ENCODE measurements around the gene ATAD2B. TPM values are rescaled to one million over a fixed set of nuclear protein-coding genes. Genes with fewer than 3 reads are reported as not detected.
A peak's percentile ranks its signal among the peaks of the same experiment; 100 is the strongest.

The ATAD2B gene
- total RNA-seq, 2 donors from 2014 or later: 16.1 to 16.7 TPM

DNA sequence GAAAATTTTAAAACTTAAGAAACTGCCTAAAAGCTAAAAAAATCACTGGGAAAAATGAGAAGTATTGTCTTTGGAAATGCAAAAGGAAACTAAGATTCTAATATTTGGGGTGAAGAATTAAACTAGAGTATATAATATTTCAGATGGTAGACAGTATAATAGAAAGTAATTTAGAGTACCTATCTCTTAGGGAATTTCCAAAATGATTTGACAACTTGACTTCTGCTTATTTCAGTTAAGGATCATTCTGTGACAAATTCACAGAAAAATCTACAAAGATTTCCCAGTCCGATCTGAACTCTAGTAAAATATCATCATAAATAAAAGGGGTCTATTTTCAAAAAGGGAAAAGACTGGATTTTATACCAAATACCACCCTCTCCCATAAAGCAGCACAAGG is 99.6 kb downstream of the ATAD2B start:
- no peak overlapping the region for H3K27ac Mint-ChIP-seq
- H3K9me3 Mint-ChIP-seq: no peaks in the 10 kb centered on the region
- DNase-seq (ENCODE audit: low spot score in 2 of 2): no peak
- no peaks in the 10 kb centered on the region for H3K36me3 Mint-ChIP-seq
- ATAC-seq: no peak

DNA sequence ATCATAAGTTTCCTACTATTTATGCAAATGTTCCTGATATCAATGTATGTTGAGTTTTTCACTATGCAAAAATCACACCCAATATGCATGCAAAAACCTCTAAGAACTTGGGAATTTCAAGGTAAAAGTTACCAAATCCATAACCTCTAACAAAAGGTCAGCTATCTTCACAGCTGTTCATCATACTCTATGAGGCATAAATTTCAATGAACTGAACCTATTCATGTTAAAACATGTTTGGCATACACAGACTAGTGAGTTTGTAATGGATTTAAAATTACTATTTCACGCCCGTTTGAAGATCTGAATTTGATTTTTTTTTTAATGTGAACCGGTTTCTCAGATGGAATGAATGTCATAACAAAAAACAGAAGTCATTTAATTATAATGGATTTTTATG is 100.2 kb downstream of the ATAD2B start:
- no peaks in the 10 kb centered on the region for H3K36me3 Mint-ChIP-seq
- ATAC-seq (no peak), DNase-seq (ENCODE audit: low spot score in 2 of 2) (no peak)
- no peak overlapping the region for H3K27ac Mint-ChIP-seq
- no peaks in the 10 kb centered on the region for H3K9me3 Mint-ChIP-seq

DNA sequence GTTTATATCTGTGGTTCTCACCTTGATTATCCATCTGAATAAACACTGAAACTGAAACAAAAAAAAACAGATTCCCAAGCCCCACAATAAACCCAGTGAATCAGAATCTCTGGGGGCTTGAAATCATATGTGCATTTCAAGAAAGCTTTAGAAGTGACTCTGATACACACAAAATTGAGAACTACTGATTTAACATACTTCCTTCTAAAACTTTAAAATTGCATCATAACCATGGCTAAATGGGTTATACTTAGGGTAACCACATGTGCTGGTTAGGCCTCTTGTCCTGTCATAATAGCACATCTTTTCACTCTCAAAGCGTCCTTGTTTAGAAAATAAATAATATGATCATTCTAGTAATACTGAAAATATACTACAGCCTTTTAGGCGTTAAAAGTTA is 100.9 kb downstream of the ATAD2B start:
- ATAC-seq: peak in 1 of 2 donors; percentile 41
- no peak overlapping the region for H3K27ac Mint-ChIP-seq
- DNase-seq (ENCODE audit: low spot score in 2 of 2): no peak
- H3K9me3 Mint-ChIP-seq: no peaks in the 10 kb centered on the region
- no peaks in the 10 kb centered on the region for H3K36me3 Mint-ChIP-seq

DNA sequence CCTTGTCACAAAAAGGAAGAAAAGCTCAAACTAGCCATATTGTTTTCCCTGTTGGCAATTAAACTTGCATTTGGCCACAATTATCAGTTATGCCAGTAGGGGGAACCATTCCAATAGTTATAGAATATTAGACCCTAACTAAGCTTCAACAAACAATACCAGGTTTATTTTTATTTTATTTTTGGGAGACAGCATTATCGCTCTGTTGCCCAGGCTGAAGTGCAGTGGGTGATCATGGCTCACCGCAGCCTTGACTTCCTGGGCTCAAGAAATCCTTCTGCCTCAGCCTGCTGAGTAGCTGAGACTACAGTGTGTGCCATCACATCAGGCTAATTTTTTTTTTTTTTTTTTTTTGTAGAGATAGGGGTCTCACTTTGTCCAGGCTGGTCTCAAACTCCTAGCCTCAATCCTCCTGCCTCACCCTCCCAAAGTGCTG is 102.1 kb downstream of the ATAD2B start:
- ATAC-seq (peak; percentile 45 to 55), DNase-seq (ENCODE audit: low spot score in 2 of 2) (peak in 1 of 2 donors; percentile 54)
- H3K9me3 Mint-ChIP-seq: no peaks in the 10 kb centered on the region
- no peaks in the 10 kb centered on the region for H3K36me3 Mint-ChIP-seq
- peak overlapping the region in 1 of 2 donors; percentile 9 for H3K27ac Mint-ChIP-seq

DNA sequence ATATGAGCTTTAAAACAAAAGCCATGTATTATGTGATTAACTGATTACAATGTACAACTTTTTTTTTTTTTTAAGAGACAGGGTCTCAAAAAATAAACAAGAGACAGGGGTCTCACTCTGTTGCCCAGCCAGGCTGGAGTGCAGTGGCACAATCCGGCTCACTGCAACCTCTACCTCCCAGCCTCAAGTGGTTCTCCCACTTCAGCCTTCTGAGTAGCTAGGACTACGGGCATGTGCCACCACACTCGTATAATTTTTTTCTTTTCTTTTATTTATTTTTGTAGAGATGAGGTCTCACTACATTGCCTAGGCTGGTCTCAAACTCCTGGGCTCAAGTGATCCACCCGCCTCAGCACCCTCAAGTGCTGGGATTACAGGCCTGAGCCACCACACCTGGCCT is 103.1 kb downstream of the ATAD2B start:
- DNase-seq (ENCODE audit: low spot score in 2 of 2) (no peak), ATAC-seq (no peak)
- H3K9me3 Mint-ChIP-seq: no peaks in the 10 kb centered on the region
- no peak overlapping the region for H3K27ac Mint-ChIP-seq
- H3K36me3 Mint-ChIP-seq: no peaks in the 10 kb centered on the region

DNA sequence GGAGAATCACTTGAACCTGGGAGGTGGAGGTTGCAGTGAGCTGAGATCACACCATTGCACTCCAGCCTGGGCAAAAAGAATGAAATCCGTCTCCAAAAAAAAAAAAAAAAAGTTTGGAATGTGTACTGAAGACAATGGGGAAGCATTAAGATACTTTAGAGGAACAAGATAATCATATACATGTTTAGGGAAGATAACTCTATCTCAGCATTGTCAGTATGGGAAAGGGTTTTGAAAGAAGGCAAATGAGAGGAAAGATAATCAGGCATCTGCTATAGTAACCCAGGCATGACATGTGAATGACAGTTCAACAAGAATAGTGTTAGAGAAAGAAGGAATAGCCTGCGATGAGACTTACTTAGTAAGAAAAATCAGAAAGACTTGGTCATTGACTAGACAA is 112.0 kb downstream of the ATAD2B start:
- no peaks in the 10 kb centered on the region for H3K9me3 Mint-ChIP-seq
- H3K36me3 Mint-ChIP-seq: no peaks in the 10 kb centered on the region
- no peak for DNase-seq (ENCODE audit: low spot score in 2 of 2)
- no peak overlapping the region for H3K27ac Mint-ChIP-seq
- no peak for ATAC-seq

DNA sequence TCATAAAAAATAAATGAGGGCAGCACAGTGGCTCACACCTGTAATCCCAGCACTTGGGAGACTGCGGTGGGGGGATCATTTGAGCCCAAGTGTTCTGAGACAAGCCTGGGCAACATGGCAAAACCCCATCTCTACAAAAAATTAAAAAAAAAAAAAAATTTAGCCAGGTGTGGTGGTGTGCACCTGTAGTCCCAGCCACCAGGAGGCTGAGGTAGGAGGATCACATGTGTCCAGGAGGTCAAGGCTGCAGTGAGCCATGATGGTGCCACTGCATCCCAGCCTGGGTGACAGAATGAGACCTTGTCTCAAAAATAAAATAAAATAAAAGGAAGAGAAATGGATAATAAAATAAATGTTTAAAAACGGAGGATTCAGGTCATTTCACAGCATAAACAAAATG is 113.5 kb downstream of the ATAD2B start:
- Mint-ChIP-seq H3K9me3 (no peaks in the 10 kb centered on the region), H3K36me3 (no peaks in the 10 kb centered on the region), H3K27ac (no peak overlapping the region)
- DNase-seq (ENCODE audit: low spot score in 2 of 2): no peak
- ATAC-seq: no peak

DNA sequence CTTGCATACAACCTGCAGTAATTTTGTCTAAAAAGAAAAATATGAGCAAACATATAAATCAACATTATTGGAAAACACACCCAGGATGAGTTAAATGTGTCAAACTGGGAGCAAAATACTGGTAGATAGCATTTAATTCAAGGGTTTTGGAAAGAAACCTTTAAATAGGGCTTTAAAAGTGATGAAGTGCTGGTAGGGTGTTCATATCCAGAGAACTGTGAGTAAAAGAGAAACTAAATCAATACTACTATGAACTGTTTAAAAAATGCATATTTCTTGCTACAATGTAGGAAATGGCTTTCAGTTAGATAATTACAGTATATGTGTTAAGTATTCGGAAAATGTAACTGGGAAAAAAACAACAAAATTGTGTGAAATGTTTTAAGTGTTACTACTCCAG is 117.8 kb downstream of the ATAD2B start:
- ATAC-seq: peak in 1 of 2 donors; percentile 82
- Mint-ChIP-seq H3K27ac (peak overlapping the region in 1 of 2 donors; percentile 47), H3K9me3 (no peaks in the 10 kb centered on the region), H3K36me3 (no peaks in the 10 kb centered on the region)
- no peak for DNase-seq (ENCODE audit: low spot score in 2 of 2)

DNA sequence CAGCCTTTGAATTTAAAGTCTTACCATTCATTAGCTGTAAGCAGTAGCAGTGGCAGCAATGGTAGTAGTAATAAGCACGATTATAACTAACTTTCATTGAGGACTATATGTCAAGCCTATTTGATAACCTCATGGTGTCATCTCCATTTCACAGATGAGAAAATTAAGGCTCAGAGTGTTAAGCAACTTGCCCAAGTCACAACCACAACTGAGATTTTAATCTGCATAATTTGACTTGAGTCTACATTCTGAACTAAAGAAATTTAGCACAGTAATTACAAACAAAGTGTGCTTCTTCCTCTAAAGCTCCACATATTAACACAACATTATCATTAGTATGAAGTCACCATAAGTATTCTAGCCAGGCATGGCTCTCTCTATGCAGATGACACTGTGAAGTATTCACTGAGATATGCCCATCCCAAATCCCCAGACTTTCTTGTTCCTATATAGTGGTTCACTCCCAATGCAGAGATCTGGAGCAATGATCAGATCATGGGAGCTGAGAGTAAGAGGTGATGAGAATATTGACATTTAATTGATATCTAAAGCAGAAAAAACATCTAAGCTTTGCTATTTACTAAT is 120.2 kb downstream of the ATAD2B start:
- DNase-seq (ENCODE audit: low spot score in 2 of 2) (no peak), ATAC-seq (no peak)
- Mint-ChIP-seq H3K9me3 (no peaks in the 10 kb centered on the region), H3K36me3 (no peaks in the 10 kb centered on the region), H3K27ac (no peak overlapping the region)

DNA sequence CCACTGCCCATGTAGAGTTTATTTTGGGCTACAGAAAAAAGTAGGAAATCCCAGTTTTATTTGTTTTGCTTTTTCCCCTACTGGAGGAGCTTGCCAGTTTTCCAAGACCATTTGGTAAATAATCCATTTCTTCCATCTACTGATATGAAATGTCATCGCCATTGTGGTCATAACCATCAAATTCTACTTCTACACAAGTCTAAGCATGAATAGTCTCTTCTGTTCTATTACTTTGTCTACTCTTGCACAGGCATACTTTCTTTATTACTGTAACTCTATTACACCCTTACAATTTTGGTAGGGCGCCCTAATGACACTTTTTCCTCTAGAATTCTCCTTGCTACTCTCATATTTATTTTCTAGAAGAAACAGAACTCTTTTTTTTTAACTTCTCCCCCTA is 120.7 kb downstream of the ATAD2B start:
- no peak overlapping the region for H3K27ac Mint-ChIP-seq

DNA sequence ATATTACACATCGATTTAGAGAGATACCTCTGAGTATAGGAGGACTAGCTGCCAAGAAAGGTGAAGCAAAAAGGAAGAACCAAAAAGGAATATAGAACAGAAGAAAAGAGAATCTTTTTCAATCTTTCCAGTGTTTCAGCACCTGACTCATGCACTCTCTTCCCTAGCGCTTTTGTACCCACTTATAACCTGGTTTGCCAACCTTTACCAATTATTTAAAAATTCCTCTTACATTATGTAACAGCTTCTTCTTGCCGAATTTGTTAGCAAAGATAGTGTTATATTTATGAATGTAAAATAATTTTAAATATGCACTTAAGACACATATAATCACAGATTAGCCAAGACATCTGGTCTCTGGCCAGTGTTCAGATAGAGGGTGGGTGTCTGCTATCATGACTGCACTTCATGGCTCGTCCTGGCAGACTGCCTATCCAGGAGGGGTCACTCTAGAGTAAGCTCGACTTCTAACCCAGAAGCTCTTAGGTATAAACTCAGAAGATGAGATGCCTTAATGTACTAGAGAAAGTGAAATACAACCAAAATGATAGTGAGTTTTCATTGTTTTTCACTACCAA is 122.9 kb downstream of the ATAD2B start:
- ATAC-seq: no peak
- Mint-ChIP-seq H3K9me3 (no peaks in the 10 kb centered on the region), H3K36me3 (no peaks in the 10 kb centered on the region), H3K27ac (no peak overlapping the region)
- no peak for DNase-seq (ENCODE audit: low spot score in 2 of 2)

More for the DNA sequence above, 120.7 kb downstream of the ATAD2B start:
- no peak for DNase-seq (ENCODE audit: low spot score in 2 of 2)
- Mint-ChIP-seq H3K36me3 (no peaks in the 10 kb centered on the region), H3K9me3 (no peaks in the 10 kb centered on the region)
- ATAC-seq: no peak

DNA sequence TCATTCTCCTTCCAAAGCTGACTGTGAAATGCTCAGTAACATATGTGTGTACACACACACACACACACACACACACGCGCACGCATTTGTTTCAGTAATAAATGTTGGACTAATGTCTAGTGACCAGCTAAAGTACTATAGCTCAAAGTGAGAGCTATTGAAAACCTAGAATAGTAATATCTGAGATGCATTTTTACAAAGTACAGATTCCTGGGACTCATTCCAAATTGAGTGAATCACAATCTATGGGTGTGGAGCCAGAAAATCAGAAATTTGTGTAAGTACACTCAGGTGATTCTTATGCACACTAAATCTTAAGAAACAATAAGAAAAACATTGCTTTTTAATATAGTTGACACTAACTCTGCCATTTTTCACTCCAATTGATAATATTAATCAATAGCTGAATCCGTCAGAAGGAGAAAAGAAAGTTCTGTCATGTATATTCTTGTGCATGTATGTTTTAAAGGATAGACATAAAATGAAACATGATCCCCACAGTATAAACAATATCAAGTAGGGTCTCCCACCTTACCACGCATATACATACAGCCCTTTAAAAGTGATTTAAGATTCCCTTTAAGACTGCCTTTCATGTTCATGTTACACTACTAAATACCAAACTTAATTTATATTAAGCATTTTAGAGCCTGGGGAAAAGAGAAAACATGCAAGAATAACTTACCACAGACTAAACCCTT is 123.5 kb downstream of the ATAD2B start:
- H3K27ac Mint-ChIP-seq: no peak overlapping the region
- no peak for DNase-seq (ENCODE audit: low spot score in 2 of 2)
- H3K36me3 Mint-ChIP-seq: no peaks in the 10 kb centered on the region

DNA sequence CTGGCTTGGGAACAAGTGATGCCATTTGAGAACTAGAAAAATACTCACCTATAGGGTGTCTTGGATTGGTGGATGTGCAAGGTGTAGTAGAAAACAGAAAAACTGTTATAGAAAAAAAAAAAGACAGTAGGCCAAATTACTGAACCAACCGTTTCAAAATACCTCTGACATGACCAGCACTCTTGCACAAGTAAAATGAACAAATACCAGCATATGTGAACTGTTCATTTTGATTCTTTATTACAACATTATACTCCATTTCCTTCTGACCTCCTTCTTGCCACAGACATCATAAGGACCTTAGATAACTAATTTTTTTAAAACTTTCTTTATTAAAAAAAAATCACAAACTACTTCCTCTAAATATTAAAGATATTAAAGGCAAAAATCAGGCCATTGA is 125.5 kb downstream of the ATAD2B start:
- no peaks in the 10 kb centered on the region for H3K36me3 Mint-ChIP-seq
- no peaks in the 10 kb centered on the region for H3K9me3 Mint-ChIP-seq
- no peak for DNase-seq (ENCODE audit: low spot score in 2 of 2)
- no peak for ATAC-seq
- H3K27ac Mint-ChIP-seq: no peak overlapping the region

More for the DNA sequence above, 123.5 kb downstream of the ATAD2B start:
- H3K9me3 Mint-ChIP-seq: no peaks in the 10 kb centered on the region
- ATAC-seq: no peak

DNA sequence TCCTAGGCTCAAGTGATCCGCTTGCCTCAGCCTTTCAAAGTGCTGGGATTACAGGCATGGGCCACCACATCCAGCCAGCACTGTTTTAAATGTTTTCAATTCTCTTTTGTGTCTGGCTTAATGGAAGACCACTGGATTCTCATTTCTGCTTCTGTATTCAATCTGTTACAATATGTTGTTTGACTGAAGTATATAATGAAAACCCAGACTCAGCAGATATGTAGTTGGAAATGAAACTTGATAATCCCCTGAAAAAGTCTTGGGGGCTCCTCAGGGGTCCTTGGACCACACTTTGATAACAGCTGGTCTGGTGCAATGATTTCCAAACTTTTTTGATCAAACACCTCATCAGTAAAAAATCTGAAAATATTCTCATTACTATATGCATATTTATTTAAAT is 132.7 kb downstream of the ATAD2B start:
- H3K36me3 Mint-ChIP-seq: no peaks in the 10 kb centered on the region
- ATAC-seq: no peak

DNA sequence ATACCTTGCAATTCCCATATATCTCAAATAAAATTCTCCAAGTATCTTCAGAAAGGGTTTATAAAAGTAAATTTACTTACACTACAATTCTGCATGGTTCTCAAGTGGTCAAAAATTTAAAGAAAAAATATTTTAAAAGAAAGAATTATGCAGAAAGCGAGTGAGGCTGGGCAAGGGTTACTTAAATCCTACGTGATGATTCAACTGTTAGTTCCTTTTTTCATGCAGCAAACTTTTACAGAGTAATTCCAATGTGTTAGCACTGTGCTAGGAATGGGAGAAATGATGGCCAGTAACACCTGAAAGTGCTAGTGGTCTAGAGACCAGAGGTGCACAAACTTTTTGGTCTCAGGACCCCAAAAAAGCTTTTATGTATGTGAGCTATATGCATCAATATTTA is 133.4 kb downstream of the ATAD2B start:
- no peak overlapping the region for H3K27ac Mint-ChIP-seq
- H3K36me3 Mint-ChIP-seq: no peaks in the 10 kb centered on the region
- H3K9me3 Mint-ChIP-seq: no peaks in the 10 kb centered on the region
- no peak for ATAC-seq
- DNase-seq (ENCODE audit: low spot score in 2 of 2): no peak

More for the DNA sequence above, 132.7 kb downstream of the ATAD2B start:
- Mint-ChIP-seq H3K9me3 (no peaks in the 10 kb centered on the region), H3K27ac (no peak overlapping the region)
- DNase-seq (ENCODE audit: low spot score in 2 of 2): no peak

DNA sequence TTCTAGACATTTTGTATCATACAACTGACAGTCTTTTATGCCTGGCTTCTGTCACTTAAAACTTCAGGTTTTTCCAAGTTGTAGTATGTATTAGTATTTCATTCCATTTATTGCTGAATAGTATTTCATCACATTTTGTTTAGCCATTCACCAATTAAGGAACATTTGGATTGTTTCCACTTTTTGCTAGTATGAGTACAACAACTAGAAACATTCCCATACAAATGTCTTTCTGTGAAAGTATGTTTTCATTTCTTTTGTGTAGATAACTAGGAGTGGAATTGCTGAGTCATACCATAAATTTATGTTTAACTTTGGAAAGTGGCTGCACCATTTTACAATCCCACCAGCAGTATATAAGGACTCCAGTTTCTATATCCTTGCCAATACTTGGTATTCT is 135.9 kb downstream of the ATAD2B start:
- Mint-ChIP-seq H3K9me3 (no peaks in the 10 kb centered on the region), H3K36me3 (peaks cover 2% of the 10 kb centered on the region in 2 donors), H3K27ac (no peak overlapping the region)
- ATAC-seq: no peak
- DNase-seq (ENCODE audit: low spot score in 2 of 2): no peak

DNA sequence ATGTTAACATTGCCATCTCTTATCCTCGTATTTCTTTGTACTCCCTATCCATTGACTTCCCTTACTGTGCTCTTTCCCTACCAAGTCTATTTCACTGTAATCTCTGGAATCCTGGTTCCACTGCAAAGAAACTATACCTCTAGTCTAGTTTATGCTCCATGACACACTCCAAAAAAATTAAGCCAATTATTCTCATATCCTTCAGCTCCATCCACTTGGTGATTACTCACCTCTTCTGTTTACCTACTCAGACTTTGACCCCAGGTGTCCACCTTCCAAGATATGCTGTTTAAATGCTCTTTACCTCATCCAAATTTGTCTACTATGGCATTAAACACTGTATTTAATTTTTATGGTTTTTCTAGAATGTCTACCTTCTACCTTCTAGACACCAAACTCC is 137.9 kb downstream of the ATAD2B start:
- no peaks in the 10 kb centered on the region for H3K9me3 Mint-ChIP-seq

DNA sequence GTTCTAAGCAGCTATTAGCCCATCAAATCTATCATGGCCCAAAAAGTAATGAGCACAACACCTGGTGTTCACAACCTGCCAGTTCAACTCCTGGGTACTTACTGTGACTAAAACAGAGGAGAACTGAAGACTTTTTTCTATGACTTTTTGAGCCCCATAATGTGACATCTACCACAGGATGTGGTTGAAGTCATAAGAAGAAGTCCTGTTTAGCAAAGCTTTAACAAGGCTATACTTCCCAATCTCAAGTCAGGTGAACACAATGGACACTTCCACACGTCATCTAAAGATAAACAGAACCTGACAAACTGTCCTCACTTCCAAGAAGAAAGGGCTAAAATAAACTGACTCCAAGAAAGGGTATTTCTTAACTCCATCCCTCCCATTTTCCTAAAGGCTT is 138.8 kb downstream of the ATAD2B start:
- ATAC-seq (peak; percentile 63 to 80), DNase-seq (ENCODE audit: low spot score in 2 of 2) (no peak)
- Mint-ChIP-seq H3K27ac (no peak overlapping the region), H3K36me3 (peaks cover 5% of the 10 kb centered on the region in 2 donors), H3K9me3 (no peaks in the 10 kb centered on the region)

More for the DNA sequence above, 137.9 kb downstream of the ATAD2B start:
- ATAC-seq (no peak), DNase-seq (ENCODE audit: low spot score in 2 of 2) (no peak)
- Mint-ChIP-seq H3K36me3 (peaks cover 5% of the 10 kb centered on the region in 2 donors), H3K27ac (no peak overlapping the region)

Data from activated naive CD4-positive, alpha-beta T cell treated with anti-CD3 and anti-CD28 coated beads, Interleukin-2, amount 50 U/mL, for 72 hours (primary cell).